ENCODE results near the gene COL23A1.
"Not testable (repeated sequence)": the region's sequence is repeated elsewhere in the genome, so short reads cannot be mapped to it uniquely, and the experiment has no call there.

COL23A1 gene

GRCh38 chr5:178333821-178334481 lies 256.2 kb downstream of the COL23A1 start:
- no peak for DNase-seq

DNA sequence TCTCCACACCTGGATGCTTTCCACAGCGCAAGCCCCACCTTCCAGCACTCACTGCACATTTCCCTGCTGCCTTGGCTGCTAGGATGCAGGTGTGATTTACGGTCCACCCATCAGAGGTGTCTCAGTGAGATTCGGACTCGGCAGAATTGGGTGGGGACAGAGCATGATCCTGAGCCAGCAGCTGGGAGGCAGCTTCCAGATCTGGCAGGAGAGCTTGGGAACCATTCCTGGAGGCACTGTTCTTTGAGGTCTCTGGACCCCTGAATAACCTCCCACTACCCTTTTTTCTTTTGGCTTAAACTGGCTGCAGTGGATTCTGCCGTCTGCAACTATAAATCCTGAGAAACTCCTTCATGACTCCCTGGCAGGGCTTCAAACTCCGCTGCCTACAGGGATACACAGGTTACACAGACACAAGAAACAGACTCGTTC lies 258.0 kb downstream of the COL23A1 start:
- DNase-seq, result no peak

- no peak for DNase-seq
Measured at GRCh38 chr5:178331491-178331996, 258.6 kb downstream of the COL23A1 start.

DNA sequence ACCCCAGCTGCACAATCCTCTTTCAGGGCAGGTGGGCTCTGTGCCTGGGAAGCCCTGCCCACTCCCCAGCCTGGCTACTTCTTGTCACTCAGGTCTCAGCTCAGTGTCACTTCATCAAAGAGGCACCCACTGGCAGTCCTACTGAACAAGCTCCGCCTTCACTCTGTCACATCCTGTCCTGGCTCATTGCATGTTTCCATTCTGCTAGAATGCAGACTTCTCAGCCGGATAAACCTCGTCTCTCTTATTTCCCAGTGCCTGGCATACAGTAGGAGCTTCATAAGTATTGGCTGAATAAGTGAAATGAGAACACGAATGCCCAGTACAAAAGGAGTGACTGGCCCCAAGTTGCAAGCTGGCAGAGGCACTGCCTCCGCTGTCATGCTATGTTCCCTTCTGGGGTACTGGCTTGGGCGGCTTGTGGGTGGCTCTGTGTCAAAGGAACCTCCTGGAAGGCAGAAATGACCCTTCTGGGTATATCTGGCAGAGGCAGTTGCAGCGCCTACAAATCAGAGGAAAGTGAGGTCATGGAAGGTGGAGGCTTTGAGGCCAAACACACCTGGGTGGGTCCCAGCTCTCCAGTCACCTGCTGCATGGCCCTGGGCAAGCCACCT lies 259.3 kb downstream of the COL23A1 start:
- DNase-seq, result no peak

DNA sequence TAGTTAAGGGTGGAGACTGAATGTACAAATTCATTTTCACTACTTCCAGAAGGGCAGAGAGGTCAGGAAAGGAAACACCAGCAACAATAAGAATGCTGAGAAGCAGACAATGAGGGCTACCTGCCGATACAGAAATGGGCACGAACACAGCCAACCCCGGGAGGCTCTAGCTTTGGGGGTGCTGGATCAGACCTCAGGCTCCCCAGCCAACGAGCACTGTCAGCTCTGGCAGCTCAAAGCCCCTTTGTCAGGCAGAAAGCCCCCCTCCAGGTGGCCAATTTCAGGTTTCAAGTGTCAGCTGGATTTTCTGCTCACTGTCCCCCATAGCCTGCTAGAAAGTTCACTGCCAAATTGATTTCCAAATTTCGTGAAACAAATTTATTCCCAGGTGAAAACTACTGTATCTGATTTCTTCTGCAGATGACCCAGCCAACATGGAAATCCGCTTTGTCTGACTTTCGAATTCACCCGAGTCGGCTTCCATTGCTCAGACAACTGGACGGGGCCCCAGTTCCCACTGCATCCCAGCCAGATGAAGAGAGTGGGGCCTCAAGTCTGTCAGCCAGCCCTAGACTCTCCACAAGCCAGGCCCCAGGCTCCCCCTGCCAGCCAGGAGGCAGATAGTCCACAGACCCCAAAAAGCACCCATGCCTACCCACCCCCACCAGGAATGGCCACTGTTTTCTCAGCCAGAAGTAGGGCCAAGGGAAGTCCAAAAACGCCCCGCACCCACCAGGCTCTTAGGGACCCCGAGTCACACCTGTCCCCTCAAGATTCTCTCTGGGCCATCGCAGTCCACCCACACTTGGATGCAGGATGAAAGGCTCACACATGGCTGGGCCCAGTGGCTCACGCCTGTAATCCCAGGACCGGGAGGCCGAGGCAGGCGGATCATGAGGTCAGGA lies 261.1 kb downstream of the COL23A1 start:
- no peak for DNase-seq

DNA sequence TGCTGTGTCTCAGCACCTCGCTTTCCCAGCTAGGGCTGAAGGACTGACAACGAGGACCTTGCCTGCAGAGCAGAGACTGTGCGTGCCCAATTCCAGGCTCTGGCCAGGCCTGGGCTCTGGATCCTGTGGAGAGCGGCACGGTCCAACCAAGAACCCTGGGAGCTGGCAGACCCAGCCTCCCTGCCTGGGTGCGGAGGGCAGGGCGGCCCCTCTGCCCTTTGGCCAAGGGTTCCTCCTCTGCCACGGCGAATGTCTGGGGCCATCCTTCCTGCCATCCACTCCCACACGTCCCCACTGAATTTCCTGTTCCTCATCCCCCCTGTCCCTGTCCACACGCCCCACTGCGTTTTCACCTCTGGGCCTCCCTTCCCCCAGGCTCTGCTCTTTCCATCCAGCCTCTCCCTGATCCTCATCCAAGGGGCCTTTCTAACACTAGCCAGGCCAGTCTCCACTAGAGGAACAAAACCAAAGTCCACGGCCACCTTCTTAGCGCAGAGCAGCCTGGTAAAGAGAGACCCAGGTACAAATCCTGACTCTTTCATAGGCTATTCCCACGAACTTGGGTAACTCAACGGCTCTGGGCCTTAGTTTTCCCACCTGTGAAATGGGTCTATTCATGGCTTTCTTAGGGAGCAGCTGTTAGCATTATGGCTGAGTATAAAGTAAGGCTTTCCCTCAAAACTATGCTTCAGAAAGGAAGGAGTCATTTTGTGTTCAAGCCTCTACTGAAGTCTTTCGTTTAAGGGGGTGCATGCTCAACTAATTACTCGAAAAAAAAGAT lies 262.1 kb downstream of the COL23A1 start:
- no peak for DNase-seq

- no peak for DNase-seq
Measured at GRCh38 chr5:178327446-178327845, 262.7 kb downstream of the COL23A1 start.

GRCh38 chr5:178326374-178326715 lies 263.8 kb downstream of the COL23A1 start:
- DNase-seq, result no peak

DNA sequence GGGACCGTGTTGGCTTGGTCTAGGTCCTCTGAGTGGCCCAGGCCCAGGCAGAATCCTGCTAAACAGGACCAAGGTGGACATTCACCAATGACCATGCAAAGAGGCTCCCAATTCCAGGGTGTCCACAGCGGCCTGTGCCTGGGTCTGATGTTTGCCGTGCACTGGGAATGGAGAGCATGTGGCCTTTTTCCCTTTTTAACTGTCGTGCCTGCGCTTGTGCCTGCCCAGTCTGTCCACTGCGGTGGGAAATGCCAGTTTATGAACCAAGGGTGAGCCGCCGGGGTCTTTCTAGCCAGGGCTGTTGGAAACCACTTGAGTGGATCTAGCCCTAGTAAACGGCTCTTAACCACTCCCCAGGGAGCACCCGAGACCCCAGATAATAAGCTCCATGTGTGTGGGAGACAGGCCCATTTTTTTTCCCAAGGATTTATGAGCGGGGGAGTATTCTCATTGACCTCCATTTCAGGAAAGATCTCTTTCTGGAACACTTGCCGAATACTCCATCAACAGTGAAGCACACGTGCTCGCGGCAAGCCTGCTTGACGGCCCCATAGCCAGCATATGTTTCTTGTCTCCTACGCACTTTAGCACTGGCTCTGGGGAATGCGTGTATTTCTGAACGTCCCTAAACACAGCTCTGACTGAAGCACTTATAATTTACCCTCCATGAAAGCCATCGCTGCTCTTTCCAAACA lies 264.4 kb downstream of the COL23A1 start:
- no peak for DNase-seq

DNA sequence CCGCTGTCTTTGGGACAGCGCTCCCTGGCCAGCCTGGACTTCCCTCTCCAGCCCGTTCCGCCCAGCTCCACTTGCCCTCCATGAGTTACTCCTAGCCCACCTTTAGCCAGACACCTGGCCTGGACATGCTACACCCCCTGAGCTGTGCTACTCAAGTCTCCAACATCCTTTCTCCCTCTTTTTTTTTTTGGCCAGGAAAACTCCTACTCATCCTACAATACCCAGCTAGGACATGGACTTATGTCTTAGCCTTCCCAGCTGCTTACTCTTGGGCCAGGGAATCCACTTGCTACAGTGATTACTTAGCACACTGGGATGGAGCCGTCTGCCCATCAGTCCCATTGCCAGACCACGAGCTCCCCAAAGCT lies 264.9 kb downstream of the COL23A1 start:
- DNase-seq, result no peak

DNA sequence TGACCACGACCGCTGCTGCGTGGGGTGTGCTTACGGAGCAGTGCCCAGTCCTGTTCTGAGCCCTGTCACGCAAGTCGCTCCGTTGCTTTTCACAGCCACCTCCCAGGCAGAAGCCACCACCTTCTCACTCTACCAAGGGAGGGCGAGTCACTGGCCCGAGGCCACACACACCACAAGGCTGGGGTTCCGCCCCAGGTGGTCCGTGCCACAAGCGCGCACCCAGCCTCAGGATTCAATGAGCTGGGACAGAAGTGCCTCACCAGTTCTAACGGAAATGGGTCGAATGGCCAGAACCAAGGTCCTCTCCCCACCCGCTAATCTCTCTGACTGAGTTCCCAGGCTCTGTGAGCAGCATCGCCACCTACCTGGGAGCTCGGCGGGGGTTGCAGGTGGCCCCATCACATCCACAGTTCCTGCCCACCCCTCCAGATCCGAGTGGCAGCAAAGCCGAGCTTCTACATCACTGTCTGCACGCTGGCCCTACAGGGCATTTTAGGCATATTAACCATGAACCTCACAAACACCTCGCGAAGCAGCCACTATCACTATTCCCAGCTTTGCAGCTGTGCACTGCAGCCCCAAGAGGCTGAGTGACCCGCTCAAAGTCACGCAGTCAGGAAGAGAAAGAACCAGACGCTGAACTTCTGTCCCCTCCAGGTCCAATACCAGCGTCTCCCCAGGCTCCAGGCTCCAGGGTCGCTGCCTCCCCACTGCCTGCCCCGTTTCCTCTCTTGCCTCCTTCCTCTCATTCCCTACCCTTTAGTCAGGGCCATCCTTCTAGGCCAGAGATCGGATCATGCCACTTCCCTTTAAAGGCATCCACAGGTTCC lies 265.5 kb downstream of the COL23A1 start:
- no peak for DNase-seq

- DNase-seq, result no peak
Measured at GRCh38 chr5:178323961-178324360, 266.2 kb downstream of the COL23A1 start.

- no peak for DNase-seq
Measured at GRCh38 chr5:178323541-178323865, 266.7 kb downstream of the COL23A1 start.

DNA sequence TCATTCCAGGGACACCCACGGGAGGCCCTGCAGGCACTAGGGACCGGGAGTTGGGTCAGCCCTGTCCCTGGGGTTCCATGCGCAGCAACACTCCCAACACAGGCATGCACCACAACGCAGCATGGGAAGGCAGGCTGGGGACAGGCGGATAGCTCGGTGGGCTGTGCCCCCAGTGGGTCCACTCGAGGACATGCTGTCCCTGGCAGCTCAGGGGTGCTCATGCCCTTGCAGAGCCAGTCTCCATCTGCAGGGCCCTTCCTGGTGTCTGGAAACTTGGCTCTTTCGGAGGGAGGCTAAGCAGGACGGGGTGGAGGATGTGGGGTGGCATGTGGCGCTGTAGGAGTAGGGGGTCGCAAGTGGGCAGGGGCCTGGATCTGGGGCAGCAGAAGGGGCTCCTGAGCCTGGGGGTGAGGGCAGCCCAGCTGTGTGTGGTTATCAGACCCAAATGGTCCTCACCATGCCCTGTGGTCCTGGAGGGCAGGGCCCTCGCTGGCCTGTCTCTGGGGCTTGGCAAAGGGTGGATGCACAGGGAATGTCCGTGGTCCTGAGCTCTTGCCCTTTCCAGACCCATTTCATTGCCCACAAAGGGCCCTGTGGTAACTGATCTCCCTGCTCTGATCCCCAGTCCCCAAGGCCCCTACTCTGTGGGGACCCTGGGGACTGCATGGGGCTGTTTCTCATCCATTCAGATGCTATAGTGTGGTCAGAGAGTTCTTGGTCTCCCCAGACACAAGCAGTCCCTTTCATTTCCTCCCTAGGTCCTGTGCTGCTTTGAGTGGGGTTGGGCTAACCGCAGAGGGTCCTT lies 267.3 kb downstream of the COL23A1 start:
- no peak for DNase-seq

GRCh38 chr5:178320281-178320855 lies 269.8 kb downstream of the COL23A1 start:
- DNase-seq, result no peak

DNA sequence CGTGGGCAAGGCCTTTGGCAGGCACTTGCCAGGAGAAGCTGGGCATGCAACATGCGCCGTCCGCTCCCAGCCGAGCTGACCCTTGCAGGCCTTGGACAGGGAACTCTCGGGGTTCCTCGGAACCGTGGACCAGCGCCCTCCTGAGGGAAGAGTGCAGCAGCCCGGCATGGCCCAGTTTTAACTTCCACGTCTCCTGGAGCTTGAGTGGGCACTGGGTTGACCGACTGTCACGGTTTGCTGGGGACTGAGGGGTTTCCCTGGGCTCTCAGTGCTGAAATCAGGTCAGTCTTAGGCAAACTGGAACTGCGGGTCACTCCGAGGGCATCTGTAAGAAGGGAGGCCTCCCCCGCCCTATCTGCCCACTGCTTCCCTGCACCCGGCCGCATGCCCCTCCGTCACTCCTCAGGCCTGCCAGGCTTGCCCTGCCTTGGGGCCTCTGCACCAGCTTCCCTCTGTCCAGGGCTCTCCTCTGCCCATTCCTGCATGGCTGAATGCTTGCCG lies 270.6 kb downstream of the COL23A1 start:
- DNase-seq, result no peak

- no peak for DNase-seq
Measured at GRCh38 chr5:178318893-178319292, 271.3 kb downstream of the COL23A1 start.

- no peak for DNase-seq
Measured at GRCh38 chr5:178318382-178318781, 271.8 kb downstream of the COL23A1 start.

DNA sequence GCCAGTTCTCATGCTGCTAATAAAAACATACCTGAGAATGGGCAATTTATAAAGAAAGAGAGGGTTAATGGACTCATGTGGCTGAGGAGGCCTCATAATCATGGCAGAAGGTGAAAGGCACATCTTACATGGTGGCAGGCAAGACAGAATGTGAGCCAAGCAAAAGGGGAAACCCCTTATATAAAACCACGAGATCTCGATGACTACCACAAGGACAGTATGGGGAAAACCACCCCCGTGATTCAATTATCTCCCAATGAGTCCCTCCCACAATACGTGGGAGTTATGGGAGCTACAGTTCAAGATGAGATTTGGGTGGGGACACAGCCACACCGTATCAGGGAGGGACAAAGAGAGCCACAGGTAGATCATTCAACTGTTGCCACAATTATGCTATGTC lies 272.5 kb downstream of the COL23A1 start:
- not testable (repeated sequence) for DNase-seq
